NCI-H2227 treated with DMSO at 0.1 percent for 48 hours (cell line): Measurements from ENCODE around the gene PLCB1.

ENCODE experiments used
- DNase-seq: peaks from one replicate; lab custom pipeline; 2025; lab: John Stamatoyannopoulos, UW

Gene PLCB1

GRCh38 chr20:8661229-8661952 is 529.3 kb downstream of the PLCB1 start:
- peak; percentile 28 for DNase-seq

DNA sequence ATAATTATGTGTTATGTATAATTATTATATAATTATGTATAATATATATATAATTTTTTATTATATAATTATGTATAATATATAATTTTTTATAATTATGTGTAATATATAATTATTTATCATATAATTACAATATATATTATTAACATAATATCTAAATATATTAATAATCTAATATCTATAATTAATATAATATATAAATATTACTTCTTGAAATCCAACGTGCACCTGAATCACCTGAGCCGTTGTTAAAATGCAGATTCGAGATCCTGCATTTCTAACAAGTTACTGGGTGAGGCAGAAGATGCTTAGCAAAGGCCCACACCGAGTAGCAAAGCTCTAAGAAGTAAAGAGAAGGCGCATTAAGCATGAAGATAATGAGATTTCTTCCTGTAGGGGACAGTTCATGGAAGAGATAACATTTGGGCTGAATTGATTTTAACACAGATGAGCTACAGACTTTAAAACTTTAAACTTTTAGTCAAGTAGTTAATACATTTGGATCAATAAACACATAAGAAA is 530.4 kb downstream of the PLCB1 start:
- no peak for DNase-seq

GRCh38 chr20:8663424-8663823 is 531.4 kb downstream of the PLCB1 start:
- DNase-seq, result no peak

DNA sequence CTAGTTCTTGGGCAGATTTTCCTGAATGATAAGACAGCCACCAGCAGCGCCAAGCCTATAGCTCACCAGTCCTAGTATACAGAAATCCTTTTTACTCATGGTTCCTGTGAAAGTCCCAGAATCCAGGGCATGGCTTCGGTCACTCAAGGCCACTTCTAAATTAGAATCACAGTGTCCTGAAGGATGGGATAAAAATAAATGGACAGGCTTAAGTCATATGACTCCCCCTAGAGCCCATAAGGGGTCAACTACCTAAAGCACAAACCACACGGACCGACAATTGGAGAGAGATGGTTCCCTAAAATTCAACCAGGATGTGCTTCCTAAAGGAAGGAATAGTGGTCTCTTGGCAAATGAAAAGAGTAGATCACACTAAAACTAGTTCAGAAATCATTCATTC is 532.7 kb downstream of the PLCB1 start:
- no peak for DNase-seq

- no peak for DNase-seq
These were observed 535.2 kb downstream of the PLCB1 start for GRCh38 chr20:8667306-8667705.

DNA sequence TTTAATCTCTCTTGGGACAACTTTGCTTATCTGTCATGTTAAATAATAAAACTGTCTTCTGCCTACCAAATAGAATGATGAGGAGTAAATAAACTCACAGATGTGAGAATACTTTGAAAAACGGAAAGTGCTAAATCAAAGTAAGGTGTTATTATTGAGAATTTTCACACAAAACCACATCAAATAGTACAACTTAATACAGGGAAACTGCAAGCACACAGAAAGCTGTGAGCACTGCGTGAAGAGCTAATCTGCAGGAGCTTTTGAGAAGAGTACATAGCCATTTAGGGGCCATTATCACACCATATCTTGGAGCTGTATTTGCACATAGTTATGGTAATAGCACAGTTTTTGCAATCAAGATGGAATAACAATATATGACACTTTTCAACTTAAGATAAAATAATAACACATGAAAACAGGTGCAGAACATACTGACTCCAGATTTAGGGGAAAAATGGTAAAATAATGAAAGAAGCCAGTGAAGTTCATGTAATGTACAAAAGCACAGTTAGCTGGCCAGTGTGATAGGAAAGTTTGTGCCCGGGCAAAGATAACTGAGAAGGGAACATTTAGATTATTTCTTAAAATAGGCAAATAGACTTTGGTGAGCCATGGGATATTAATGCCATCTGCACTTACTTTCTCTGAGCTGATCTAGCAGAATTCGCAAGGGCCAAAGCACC is 538.3 kb downstream of the PLCB1 start:
- DNase-seq, result no peak

DNA sequence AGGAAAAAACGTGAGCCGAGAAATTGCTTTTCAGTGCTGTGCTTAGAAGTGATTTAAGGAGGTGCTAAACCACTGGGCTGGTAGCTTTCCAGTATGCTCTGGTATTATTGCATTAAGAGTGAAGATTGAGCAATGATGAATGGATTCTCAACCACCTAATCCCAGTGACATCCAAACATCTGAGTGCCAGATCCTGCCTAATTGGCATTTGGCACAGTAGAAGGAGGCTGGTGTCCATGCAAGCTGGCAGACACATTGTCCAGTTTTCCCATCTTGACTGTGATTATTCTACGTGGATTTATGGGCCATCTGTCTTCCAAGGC is 538.8 kb downstream of the PLCB1 start:
- no peak for DNase-seq

DNA sequence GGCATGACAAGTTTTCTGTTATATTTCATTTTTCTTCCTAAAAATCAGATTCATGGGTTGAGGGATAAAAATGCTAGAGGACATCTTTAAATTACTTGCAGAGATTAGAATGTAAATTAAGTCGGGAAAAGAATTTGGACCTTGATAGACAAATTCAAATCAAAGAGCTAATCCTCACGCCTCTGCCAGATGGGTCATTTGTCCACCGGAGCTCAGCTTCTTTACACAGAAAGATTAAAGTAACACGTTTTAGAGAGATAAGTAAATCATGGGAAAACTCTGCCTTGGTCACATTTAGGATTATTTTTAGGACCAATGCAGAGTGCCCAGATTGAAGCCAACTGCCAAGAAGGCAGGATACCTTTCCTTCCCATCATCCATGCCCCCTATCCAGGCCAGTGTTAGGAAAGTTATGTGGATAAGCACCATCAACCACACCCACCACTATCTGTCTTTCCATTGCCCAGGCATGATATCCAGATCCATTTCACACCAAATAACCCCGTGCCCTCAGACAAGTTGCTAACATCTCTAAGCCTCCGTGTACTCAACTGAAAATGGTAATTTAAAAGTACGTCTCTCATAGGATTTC is 539.4 kb downstream of the PLCB1 start:
- peak; percentile 72 for DNase-seq

DNA sequence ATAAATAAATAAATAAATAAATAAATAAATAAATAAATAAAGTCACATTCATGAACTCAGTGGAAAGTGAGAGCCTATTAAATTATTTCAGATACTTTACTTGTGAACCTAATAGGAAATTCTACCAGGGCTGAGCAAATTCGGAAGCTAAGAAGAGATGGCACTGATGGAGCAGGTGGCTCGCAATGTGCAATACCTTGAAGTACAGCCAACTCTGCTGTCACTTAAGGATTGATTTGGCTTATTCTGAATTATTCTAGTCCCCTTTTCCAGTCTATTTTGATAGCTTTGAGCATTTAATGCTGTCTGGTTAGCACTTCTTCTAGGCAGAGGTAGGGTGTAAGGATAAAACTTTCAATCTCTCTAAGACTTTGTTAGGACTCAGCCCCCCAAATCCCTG is 541.0 kb downstream of the PLCB1 start:
- DNase-seq, result no peak

GRCh38 chr20:8675896-8676295 is 543.8 kb downstream of the PLCB1 start:
- DNase-seq, result no peak

- no peak for DNase-seq
These were observed 546.2 kb downstream of the PLCB1 start for GRCh38 chr20:8678098-8678776.

DNA sequence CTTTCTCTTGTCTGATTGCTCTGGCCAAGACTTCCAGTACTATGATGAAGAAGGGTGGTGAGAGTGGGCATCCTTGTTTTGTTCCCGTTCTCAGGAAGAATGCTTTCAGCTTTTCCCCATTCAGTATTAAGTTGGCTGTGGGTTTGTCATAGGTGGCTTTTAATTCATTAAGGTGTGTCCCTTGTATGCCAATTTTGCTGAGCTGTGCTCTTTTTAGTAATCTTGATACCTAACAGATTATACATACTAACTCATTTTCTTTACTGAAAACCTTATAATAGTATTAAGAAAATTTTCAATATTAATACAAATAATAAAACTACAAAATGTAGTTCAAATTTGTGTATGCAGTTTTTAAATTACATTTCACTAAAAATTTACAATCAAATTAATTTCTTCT is 557.3 kb downstream of the PLCB1 start:
- no peak for DNase-seq

- DNase-seq, result no peak
These were observed 558.0 kb downstream of the PLCB1 start for GRCh38 chr20:8690074-8690473.

- no peak for DNase-seq
These were observed 561.6 kb downstream of the PLCB1 start for GRCh38 chr20:8693709-8694108.

DNA sequence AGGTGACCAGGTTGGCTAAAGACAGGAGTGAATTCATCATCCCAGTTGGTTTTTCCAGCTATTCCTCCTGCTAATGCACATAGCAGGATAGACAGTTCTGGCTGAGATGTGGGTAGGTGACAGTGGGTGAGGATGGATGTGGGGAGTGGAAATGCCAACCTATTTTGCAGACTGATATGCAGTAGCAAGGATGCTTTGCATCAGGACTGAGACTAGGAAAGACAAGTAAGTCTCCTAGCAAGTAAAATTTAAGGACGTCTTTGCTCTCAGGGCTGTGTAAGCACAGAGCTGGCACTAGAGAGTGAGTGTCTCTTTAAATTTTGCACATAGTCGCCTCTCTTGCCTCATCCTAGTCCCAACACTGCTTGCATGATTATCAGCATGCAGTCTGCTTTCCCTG is 568.7 kb downstream of the PLCB1 start:
- no peak for DNase-seq

GRCh38 chr20:8706961-8707700 is 575.1 kb downstream of the PLCB1 start:
- no peak for DNase-seq

- no peak for DNase-seq
These were observed 577.6 kb downstream of the PLCB1 start for GRCh38 chr20:8709627-8710026.

- DNase-seq, result no peak
These were observed 579.4 kb downstream of the PLCB1 start for GRCh38 chr20:8711501-8711900.

DNA sequence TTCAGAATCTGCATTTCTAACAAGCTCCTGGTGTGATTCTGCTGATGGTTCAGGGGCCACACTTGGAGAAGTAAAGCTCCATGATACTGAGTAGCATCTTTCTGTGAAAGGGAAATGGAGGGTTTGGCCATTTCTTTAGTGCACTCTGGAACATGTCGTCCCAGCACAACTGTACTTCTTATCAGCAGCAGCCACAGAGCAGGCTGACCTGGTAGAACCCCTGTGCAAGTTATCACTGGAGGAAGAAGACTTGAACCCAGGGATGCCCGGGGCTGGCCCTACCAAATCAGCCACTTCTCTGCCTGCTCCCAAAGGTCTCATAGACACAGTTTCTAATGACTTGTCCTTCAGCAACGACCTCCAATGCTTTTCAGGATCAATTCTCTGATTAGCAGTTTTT is 582.1 kb downstream of the PLCB1 start:
- DNase-seq, result no peak

DNA sequence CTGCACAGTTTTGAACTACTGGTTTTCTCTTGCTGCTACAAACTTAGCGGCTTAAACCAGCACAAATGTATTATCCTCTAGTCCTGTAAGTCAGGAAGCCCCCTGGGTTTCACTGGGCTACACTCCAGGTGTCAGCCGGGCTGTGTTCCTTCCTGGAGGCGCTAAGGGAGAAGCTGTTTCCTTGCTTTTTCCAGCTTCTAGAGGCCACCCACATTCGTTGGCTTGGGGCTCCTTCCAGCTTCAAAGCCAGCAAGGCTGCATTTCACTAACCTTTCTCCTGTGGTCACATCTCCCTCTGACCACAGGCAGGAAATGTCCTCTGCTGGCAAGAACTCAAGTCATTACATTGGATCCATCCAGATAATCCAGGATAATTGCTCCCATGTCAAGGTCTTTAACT is 586.2 kb downstream of the PLCB1 start:
- DNase-seq, result no peak

DNA sequence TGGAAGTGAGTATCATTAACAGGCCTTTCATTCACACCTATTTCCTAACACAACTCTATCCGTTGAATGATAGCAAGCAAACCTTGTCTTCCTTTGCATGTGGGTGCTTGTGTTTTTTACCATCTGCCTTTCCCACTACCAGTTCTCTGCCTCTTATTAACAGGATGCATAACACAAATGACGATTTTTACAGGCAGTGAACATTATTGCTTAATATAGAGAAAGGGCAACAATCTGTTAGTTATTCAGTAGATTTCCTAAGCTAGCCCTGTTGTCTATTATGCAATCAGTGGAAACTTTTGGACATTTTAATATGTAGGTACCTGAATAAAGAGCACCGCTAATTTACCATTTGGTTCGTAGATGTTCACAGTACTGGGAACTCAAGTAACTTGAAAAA is 588.0 kb downstream of the PLCB1 start:
- no peak for DNase-seq

DNA sequence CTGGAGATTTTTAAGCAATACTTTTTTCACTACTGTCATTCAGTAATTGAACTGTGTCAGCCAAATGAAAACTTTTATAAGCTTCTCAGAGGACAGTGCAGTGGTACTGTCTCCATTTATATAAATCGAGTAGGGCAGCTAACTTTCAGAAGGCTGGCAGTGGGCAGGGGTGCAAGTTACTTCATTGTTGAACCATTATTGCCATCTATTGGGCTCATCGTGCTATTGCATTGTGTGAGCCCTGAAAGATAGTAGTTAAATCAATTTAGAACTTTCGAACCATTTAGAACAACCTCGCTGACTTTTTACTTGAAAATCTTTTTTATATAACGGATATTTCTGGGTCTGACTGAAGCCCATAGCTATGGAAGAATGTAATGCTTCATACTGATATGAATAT is 589.0 kb downstream of the PLCB1 start:
- DNase-seq, result peak; percentile 46
